K562 (cell line): ENCODE data around the gene CDT1. TPM values are rescaled to one million over a fixed set of nuclear protein-coding genes. Genes with fewer than 3 reads are reported as not detected.

ENCODE experiments used
- ATAC-seq: fragments of 200-7000 bp; cut with Tn5 transposase; 3 replicates; pipeline ENCODE4 v1.9.1; 2020; ENCODE audit warnings: moderate library complexity
- BruUV-seq: library from RNA; stranded (reverse); fragments of 400-500 nt; replicated peaks from 2 replicates; lab custom pipeline; 2021; lab: Mats Ljungman, UMichigan
- CTCF ChIA-PET: fragments of 300-600 bp; formaldehyde crosslinking; extraction: SDS; loops from one replicate; lab custom pipeline; 2021; ENCODE audit warnings: low intra/inter-chr PET ratio; lab: Yijun Ruan, JAX
- POLR2A ChIA-PET: fragments of 300-600, 350-650 bp; sonication (Branson Sonifier 250); formaldehyde crosslinking; extraction: SDS; loops from one replicate; lab custom pipeline; 2021; ENCODE audit warnings: antibody characterized with exemption, inconsistent platforms; lab: Yijun Ruan, JAX
- DNase-seq, 4 experiments: peaks; one replicate each; pipeline versions ENCODE4 v3.0.0 to v3.0.0-alpha.2; 2011 to 2018; ENCODE audit warnings: low spot score in 3 of 4, mixed read lengths in 3 of 4; ENCODE audit errors: extremely low read depth in 1 of 4
- FAIRE-seq: peaks from 2 replicates; lab custom pipeline; 2011; peaks lifted over from hg19 to GRCh38; lab: Jason Lieb, UNC
- H2AFZ ChIP-seq: 2 replicates; pipeline ENCODE4 v1.6.0; 2011; ENCODE audit warnings: low read depth, low read length, control low read depth, inconsistent platforms
- H3K27ac ChIP-seq: fragments of 200-600 bp; 3 replicates; pipeline ENCODE4 v1.8.0; 2011; ENCODE audit warnings: low read depth, mild to moderate bottlenecking, control low read depth, inconsistent platforms, low read length, moderate library complexity, mixed read lengths; ENCODE audit errors: extremely low read depth
- H3K27me3 ChIP-seq, 2 experiments: fragments of 300-600 bp in 1 of 2; 2 replicates in 1 of 2; 3 replicates in 1 of 2; pipeline versions ENCODE4 v1.6.0 to v1.8.0; 2011; ENCODE audit warnings: inconsistent platforms in 2 of 2, low read length in 2 of 2, mild to moderate bottlenecking in 1 of 2, mixed read lengths in 1 of 2, moderate library complexity in 1 of 2; ENCODE audit not compliant: control insufficient read depth in 2 of 2, insufficient read depth in 2 of 2
- H3K36me3 ChIP-seq: fragments of 300-600 bp; 3 replicates; pipeline ENCODE4 v1.8.0; 2011; ENCODE audit warnings: mild to moderate bottlenecking, low read length, inconsistent platforms; ENCODE audit not compliant: control insufficient read depth, insufficient read depth
- H3K4me1 ChIP-seq, 2 experiments: fragments of 200-600 bp in 1 of 2; replicated peaks in 1 of 2; 2 replicates in 1 of 2; 3 replicates in 1 of 2; pipeline versions ENCODE4 v1.5.1 to v1.8.0; 2011; ENCODE audit warnings: inconsistent platforms in 2 of 2, low read length in 2 of 2, mild to moderate bottlenecking in 1 of 2, mixed read lengths in 1 of 2, moderate library complexity in 1 of 2; ENCODE audit not compliant: control insufficient read depth in 2 of 2, insufficient read depth in 2 of 2
- H3K4me2 ChIP-seq: 2 replicates; pipeline ENCODE4 v1.6.1; 2011; ENCODE audit warnings: low read length, control low read depth, inconsistent platforms, mixed read lengths; ENCODE audit not compliant: insufficient read depth
- H3K4me3 ChIP-seq: fragments of 200-600 bp; sonication (generic), shearing (Covaris generic); 2 replicates; pipeline ENCODE4 v1.5.1; 2016; ENCODE audit warnings: control low read depth, inconsistent platforms
- H3K79me2 ChIP-seq: fragments of 200-600 bp; 3 replicates; pipeline ENCODE4 v1.8.0; 2011; ENCODE audit warnings: low read length, inconsistent platforms; ENCODE audit not compliant: control insufficient read depth, insufficient read depth
- H3K9ac ChIP-seq, 2 experiments: 2 replicates each; pipeline versions ENCODE4 v1.6.0 to v1.6.1; 2011; ENCODE audit warnings: low read depth in 2 of 2, low read length in 2 of 2, control low read depth in 1 of 2, inconsistent platforms in 1 of 2, mild to moderate bottlenecking in 1 of 2, mixed read lengths in 1 of 2; ENCODE audit not compliant: insufficient read depth in 1 of 2
- H3K9me1 ChIP-seq: one replicate; pipeline ENCODE4 v1.6.0; 2011; ENCODE audit warnings: inconsistent platforms, mild to moderate bottlenecking, low read length, moderate library complexity; ENCODE audit not compliant: control insufficient read depth, insufficient read depth
- H3K9me3 ChIP-seq: replicated peaks from 2 replicates; pipeline ENCODE4 v1.5.1; 2011; ENCODE audit warnings: low read depth, low read length, inconsistent platforms; ENCODE audit not compliant: control insufficient read depth, insufficient read depth
- H4K20me1 ChIP-seq: replicated peaks from 2 replicates; pipeline ENCODE4 v1.6.1; 2011; ENCODE audit warnings: low read length, inconsistent platforms, mixed read lengths; ENCODE audit not compliant: control insufficient read depth, insufficient read depth
- ESRRB ChIP-seq: fragments of 250-450 bp; sonication (Bioruptor Pico); IDR thresholded peaks from 2 replicates; pipeline ENCODE4 v1.5.0; 2020; ENCODE audit warnings: mild to moderate bottlenecking, moderate library complexity, borderline replicate concordance
- GABPB1 ChIP-seq: sonication (generic); formaldehyde crosslinking; IDR thresholded peaks from 2 replicates; pipeline ENCODE4 v1.8.0; 2022; ENCODE audit warnings: mild to moderate bottlenecking, missing genetic modification reagents
- GABPB2 ChIP-seq: fragments of 250-450 bp; sonication (Bioruptor Pico); conservative IDR thresholded peaks from 2 replicates; pipeline ENCODE4 v1.5.1; 2021; ENCODE audit warnings: mild to moderate bottlenecking
- GATA2 ChIP-seq: sonication (generic); formaldehyde crosslinking; IDR thresholded peaks from 2 replicates; pipeline ENCODE4 v1.4.0; 2020; ENCODE audit warnings: mild to moderate bottlenecking, missing genetic modification reagents
- HDAC6 ChIP-seq: IDR thresholded peaks from 2 replicates; pipeline ENCODE4 v1.6.1; 2012; ENCODE audit warnings: low read depth, mild to moderate bottlenecking, control low read depth, inconsistent platforms, low read length, moderate library complexity
- KLF16 ChIP-seq: IDR thresholded peaks from 2 replicates; pipeline ENCODE4 v1.6.1; 2016; ENCODE audit warnings: antibody characterized with exemption
- L3MBTL2 ChIP-seq: fragments of 450-650 bp; IDR thresholded peaks from 2 replicates; pipeline ENCODE4 v1.6.1; 2016; ENCODE audit warnings: mild to moderate bottlenecking, moderate library complexity
- MCM7 ChIP-seq, 2 experiments: fragments of 450-650 bp; IDR thresholded peaks; 2 replicates each; pipeline ENCODE4 v1.6.1; 2016 to 2018
- MTA2 ChIP-seq: fragments of 450-650 bp; IDR thresholded peaks from 2 replicates; pipeline ENCODE4 v1.6.1; 2016; ENCODE audit warnings: low read depth
- NCOA4 ChIP-seq: fragments of 450-650 bp; IDR thresholded peaks from 2 replicates; pipeline ENCODE4 v1.6.1; 2018; ENCODE audit warnings: mild to moderate bottlenecking; ENCODE audit not compliant: partially characterized antibody
- NFE2 ChIP-seq: IDR thresholded peaks from 2 replicates; pipeline ENCODE4 v1.6.1; 2014; ENCODE audit warnings: antibody characterized with exemption, low read depth
- NFXL1 ChIP-seq: fragments of 450-650 bp; formaldehyde crosslinking; IDR thresholded peaks from 2 replicates; pipeline ENCODE4 v1.4.0; 2021; ENCODE audit warnings: mild to moderate bottlenecking
- PHB ChIP-seq: fragments of 250-450 bp; sonication (Bioruptor Pico); IDR thresholded peaks from 2 replicates; pipeline ENCODE4 v1.5.0; 2021
- PHF21A ChIP-seq: fragments of 450-650 bp; IDR thresholded peaks from 2 replicates; pipeline ENCODE4 v1.6.1; 2017; ENCODE audit warnings: low read depth, borderline replicate concordance
- PML ChIP-seq: IDR thresholded peaks from 2 replicates; pipeline ENCODE4 v1.6.1; 2012; ENCODE audit warnings: low read length, inconsistent platforms
- POLR2B ChIP-seq: fragments of 450-650 bp; IDR thresholded peaks from 2 replicates; pipeline ENCODE4 v1.6.1; 2018; ENCODE audit warnings: low read depth; ENCODE audit not compliant: partially characterized antibody
- PTTG1 ChIP-seq: fragments of 450-650 bp; IDR thresholded peaks from 2 replicates; pipeline ENCODE4 v1.6.1; 2016; ENCODE audit warnings: low read depth, mild to moderate bottlenecking, missing genetic modification characterization, missing compliant biosample characterization
- SP1 ChIP-seq: sonication (generic); formaldehyde crosslinking; IDR thresholded peaks from 2 replicates; pipeline ENCODE4 v1.8.1; 2022; ENCODE audit warnings: mild to moderate bottlenecking, missing genetic modification reagents
- ZNF347 ChIP-seq: fragments of 450-650 bp; formaldehyde crosslinking; IDR thresholded peaks from 2 replicates; pipeline ENCODE4 v1.4.0; 2020; ENCODE audit warnings: low read depth, mild to moderate bottlenecking, moderate library complexity
- ZNF696 ChIP-seq: fragments of 250-450 bp; sonication (Bioruptor Pico); conservative IDR thresholded peaks from 2 replicates; pipeline ENCODE4 v1.4.0; 2020; ENCODE audit warnings: mild to moderate bottlenecking, moderate library complexity
- WGBS: fragments of 100-300 bp; shearing (Covaris generic); methylation state at CpG from one replicate; pipeline ENCODE4 v1.1.6; 2016; ENCODE audit warnings: low coverage, mixed read lengths; ENCODE audit not compliant: insufficient coverage; ENCODE audit errors: missing lambda C conversion rate; 5-methylcytosine and 5-hydroxymethylcytosine counted together
- in situ Hi-C: fragments of 300-500 bp; cut with MboI; formaldehyde crosslinking; loops from 4 replicates; pipeline ENCODE4 v1.15.0; 2018; ENCODE audit warnings: inconsistent platforms, mixed read lengths
- intact Hi-C: fragments of 100-400 bp; cut with micrococcal nuclease; formaldehyde crosslinking; loops from 2 replicates; pipeline ENCODE4 v1.14.2; 2022
- polyA plus RNA-seq, 8 experiments: library from polyadenylated mRNA; depleted of rRNA in 4 of 8; stranded (reverse) in 5 of 8; unstranded in 3 of 8; fragments of >200 nt; fragmentation: Nextera tagmentation in 2 of 8; fragmentation: Illumina TruSeq in 1 of 8; extraction: Ambion mirVana in 2 of 8; extraction: Trizol in 1 of 8; gene quantifications; 2 replicates each; pipeline versions ENCODE4 v1.2.1 to v1.2.3, GENCODE V29; 2011 to 2014; ENCODE audit warnings: inconsistent platforms in 1 of 8, missing spikeins in 1 of 8
- total RNA-seq, 7 experiments: library from RNA; depleted of rRNA in 6 of 7; stranded (reverse); fragments of >200 nt in 6 of 7; fragmentation: Illumina TruSeq in 2 of 7; extraction: Trizol in 2 of 7; gene quantifications; 2 replicates each; pipeline versions ENCODE4 v1.2.1 to v1.2.3, GENCODE V29; 2011 to 2021; ENCODE audit warnings: low replicate concordance in 1 of 7

The CDT1 gene
- total and polyA plus RNA-seq, 9 of the 15 experiments (the other 6 are each of a cell fraction or from before 2014, with no cell fraction given): 0.92 to 178 (median 14.2) TPM

DNA sequence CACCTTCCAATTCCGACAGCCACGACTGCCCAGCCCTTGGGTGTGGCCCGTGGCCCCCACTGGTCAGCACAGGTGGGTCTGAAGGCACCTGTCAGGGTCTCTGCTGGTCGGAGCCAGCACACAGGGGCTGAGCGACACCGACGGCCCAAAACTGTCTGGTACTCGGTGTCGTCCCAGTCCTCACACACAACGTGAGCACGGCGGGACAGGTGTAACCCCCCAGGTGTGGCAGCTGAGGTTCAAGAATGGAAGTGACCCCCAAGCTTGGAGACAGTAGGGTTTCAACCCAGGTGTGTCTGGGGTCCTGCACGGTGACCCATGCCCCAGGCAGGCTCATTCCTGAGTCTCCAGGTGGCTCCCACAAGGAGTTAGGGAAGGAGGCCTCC lies 52.1 kb downstream of the CDT1 start:
- TF ChIP-seq ZNF696 (CRISPR knock-in tag) (no peak), MCM7 (IDR thresholded peaks at IDR 0.05) (no peak), NFXL1 (CRISPR knock-in tag) (no peak), ZNF347 (no peak), HDAC6 (no peak), PTTG1 (tag) (no peak), NCOA4 (no peak), NFE2 (no peak), PHB (CRISPR knock-in tag) (no peak), GATA2 (CRISPR knock-in tag) (no peak), PHF21A (no peak), MTA2 (no peak), KLF16 (no peak), POLR2B (no peak), SP1 (CRISPR knock-in tag) (no peak), GABPB2 (CRISPR knock-in tag) (no peak), GABPB1 (CRISPR knock-in tag) (no peak), L3MBTL2 (no peak), ESRRB (CRISPR knock-in tag) (no peak), PML (no peak)
- TF ChIP-seq, all 486 proteins: peak for 0
- H3K4me3 ChIP-seq: peak overlapping the region; percentile 37; the same call in 1 of the 2 replicates
- FAIRE-seq (no peak), ATAC-seq (no peak), DNase-seq (no peak)
- peaks cover 6% of the 10 kb centered on the region for H3K9me1 ChIP-seq
- ChIA-PET CTCF (no interaction called here), POLR2A (interaction anchor here (0.7 kb wide), 2 partner anchors 258 to 260 kb away, joined by 3 read pairs; no protein-coding TSS in a partner anchor)
- peak overlapping the region; percentile 31 to 93; a peak in 3 of 4 replicates for H3K9ac ChIP-seq
- in situ Hi-C loops: no loop called here
- H3K4me2 ChIP-seq: peak overlapping the region; percentile 76
- H2AFZ ChIP-seq: no peak overlapping the region
- TSS peak; percentile 42 for BruUV-seq
- H3K79me2 ChIP-seq: peaks cover 23% of the 10 kb centered on the region
- H3K36me3 ChIP-seq: peaks cover 33% of the 10 kb centered on the region; the same call in 2 of the 3 replicates
- 79% methylated on average over 13 of the region's 13 CpGs for WGBS
- H3K27ac ChIP-seq: no peak overlapping the region
- no peaks in the 10 kb centered on the region for H3K9me3 ChIP-seq
- H4K20me1 ChIP-seq: no peaks in the 10 kb centered on the region; the same call in 1 of the 2 replicates
- H3K4me1 ChIP-seq: peaks cover 8 to 45% of the 10 kb centered on the region in 2 experiments
- intact Hi-C loops: loop anchor here (2.0 kb wide), 1 partner anchor 43 kb away; no protein-coding TSS in a partner anchor
- H3K27me3 ChIP-seq: no peaks in the 10 kb centered on the region
